Activated T-cell treated with anti-CD3 and anti-CD28 coated beads, Interleukin-2, amount 50 U/mL, for 48 hours (primary cell): ENCODE results near the gene RAB11FIP4.
A peak's percentile ranks its signal among the peaks of the same experiment; 100 is the strongest.

Experiments used
- DNase-seq, 2 experiments: peaks; one replicate each; pipeline ENCODE4 v3.0.0-alpha.2; 2020

The RAB11FIP4 gene

GRCh38 chr17:31527606-31528005 lies 136.1 kb downstream of the RAB11FIP4 start:
- DNase-seq, result no peak

DNA sequence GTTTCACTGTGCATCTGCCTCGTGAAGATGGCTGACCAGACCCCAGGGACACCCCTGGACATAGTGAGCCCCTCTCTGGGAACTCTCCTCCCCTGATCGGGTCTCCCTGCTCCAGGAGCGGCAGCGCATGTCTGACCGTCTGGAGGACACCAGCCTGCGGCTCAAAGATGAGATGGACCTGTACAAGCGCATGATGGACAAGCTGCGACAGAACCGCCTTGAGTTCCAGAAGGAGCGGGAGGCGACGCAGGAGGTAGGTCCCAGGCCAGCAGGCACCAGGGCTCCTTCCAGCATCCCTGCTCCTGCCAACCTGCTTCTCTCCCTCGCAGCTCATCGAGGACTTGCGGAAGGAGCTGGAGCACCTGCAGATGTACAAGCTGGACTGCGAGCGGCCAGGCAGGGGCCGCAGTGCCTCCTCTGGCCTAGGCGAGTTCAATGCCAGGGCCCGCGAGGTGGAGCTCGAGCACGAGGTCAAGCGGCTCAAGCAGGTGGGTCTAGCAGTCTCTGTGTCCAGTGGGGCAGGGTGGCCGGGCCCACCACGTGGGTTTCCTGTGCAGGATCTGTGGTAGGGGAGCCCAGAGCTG lies 136.9 kb downstream of the RAB11FIP4 start:
- no peak for DNase-seq

- DNase-seq, result no peak
These were observed 138.4 kb downstream of the RAB11FIP4 start for GRCh38 chr17:31529841-31530251.

DNA sequence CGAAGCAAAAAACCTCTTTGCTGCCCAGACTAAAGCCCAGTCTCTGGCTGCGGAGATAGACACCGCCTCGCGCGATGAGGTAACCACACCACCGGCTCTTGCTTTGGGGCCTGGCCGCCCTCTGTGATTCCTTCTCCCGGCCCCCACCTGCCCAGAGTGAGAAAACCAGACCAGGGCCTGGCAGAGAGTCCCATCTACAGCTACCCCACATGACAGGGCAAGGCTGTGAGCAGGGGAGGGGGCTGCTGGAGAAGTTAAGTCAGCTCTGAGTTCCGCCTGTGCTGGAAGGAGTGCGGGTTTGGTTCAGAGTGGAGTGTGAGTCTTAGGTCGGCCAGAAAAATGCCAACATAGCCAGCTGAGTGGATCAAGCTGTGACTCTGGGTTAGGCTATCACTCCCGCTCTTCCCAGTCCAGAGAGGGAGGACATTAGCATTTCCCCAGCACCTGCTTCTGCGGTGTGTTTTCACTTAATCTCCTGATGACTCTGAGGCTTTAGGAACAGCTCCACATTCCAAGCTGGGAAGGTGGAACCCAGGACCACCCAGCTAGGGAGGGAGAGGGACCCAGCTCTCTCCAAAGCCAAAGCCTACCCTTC lies 139.0 kb downstream of the RAB11FIP4 start:
- no peak for DNase-seq

DNA sequence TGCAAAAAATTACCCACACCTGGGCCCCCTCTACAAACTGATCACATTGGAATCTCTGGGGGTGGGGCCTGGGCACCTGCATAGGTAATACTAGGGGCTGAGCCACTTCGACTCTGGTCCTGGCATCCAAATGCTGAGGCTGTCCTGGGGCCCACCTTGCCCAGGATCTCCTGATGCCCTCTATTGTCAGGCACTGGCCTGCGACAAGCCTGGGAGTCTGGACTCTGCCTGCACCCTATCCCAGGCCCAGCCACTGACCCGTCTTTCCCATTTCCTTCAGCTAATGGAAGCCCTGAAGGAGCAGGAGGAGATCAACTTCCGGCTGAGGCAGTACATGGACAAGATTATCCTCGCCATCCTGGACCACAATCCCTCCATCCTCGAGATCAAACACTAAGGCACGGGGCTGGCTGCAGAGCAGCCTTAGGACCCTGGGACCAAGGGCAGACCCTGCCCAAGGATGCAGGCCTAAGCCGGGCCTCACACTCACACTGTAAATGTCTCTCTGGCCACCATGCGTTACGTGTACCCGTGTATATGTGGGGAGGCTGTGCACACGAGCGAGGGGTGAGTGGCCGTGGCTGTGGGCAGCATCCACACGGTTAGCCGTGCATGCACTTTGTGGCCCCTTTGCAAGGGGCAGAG lies 140.0 kb downstream of the RAB11FIP4 start:
- no peak for DNase-seq

- DNase-seq, result no peak
These were observed 140.6 kb downstream of the RAB11FIP4 start for GRCh38 chr17:31532081-31532480.

- DNase-seq, result no peak
These were observed 141.1 kb downstream of the RAB11FIP4 start for GRCh38 chr17:31532526-31532925.

DNA sequence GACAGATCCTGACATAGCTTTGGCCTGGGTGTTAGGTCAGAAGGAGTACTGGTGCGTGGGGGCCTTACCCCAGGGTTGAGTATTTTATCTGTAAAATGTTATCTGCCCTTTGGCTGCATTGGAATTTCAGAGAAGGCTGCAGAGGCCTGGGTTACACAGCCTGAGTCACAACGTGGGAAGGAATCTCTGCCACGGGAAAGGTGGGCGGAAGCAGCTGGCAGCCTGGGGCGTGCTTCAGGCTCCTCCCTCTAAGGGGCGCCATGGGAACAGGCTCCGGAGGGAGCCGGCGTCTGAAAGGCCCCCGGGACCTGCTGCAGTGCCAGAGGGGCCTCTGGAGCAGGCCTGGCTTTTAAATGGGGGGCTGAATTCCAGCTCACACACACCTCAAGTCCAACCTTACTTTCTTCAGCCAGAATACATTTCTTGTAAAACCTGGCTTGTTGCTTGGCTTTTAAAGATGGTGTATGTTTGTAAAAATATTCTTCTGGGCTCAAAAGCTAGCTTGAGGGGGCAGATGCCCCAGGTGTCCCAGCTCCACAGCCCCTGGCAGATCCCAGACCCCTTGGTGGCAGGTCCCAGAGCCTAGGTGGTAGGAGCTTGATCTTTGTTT lies 142.2 kb downstream of the RAB11FIP4 start:
- peak; percentile 41 to 59 for DNase-seq

GRCh38 chr17:31534223-31534888 lies 142.9 kb downstream of the RAB11FIP4 start:
- no peak for DNase-seq

DNA sequence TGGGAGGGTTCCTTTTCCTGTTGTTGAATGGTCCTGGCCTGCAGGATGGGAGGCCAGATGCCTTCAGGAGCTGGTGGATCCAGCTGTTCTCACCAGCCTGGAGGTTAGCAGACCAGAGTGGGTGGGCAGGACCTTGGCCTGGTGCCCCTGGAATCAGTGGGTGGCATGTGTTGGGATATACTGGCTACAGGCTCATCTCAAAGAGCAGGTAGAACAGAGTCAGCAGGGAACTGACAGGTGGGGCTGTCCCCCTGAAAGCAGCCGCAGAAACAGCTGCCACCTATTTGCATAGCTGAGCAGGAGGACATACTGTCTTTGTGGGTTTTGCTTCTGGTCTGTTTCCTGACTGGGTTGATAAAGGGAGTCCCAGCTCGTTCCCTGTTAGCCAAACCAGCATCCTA lies 144.1 kb downstream of the RAB11FIP4 start:
- DNase-seq, result peak in 1 of 2 experiments; percentile 52

- DNase-seq, result no peak
These were observed 145.0 kb downstream of the RAB11FIP4 start for GRCh38 chr17:31536451-31536850.

DNA sequence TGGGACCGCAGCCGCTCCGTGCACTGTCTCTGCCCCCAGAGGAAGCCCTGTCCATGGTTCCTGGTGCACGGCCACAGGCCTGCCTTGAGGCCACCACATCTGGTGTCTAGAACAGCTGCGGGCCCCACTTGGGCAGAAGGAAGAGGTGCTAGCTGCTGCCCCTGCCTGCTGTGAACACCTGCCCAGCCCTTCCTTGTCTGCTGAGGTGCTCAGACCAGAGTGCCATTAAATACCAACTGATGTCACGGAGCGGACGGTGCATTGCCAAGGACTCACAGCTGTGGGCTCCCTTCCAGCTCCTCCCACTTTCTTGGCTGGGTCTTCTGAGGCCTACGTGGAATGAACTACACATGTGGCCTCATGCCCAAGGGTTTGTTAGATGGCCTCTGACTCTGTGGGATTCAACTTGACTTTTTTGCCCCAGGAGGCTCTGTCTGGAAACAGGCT lies 146.1 kb downstream of the RAB11FIP4 start:
- no peak for DNase-seq

DNA sequence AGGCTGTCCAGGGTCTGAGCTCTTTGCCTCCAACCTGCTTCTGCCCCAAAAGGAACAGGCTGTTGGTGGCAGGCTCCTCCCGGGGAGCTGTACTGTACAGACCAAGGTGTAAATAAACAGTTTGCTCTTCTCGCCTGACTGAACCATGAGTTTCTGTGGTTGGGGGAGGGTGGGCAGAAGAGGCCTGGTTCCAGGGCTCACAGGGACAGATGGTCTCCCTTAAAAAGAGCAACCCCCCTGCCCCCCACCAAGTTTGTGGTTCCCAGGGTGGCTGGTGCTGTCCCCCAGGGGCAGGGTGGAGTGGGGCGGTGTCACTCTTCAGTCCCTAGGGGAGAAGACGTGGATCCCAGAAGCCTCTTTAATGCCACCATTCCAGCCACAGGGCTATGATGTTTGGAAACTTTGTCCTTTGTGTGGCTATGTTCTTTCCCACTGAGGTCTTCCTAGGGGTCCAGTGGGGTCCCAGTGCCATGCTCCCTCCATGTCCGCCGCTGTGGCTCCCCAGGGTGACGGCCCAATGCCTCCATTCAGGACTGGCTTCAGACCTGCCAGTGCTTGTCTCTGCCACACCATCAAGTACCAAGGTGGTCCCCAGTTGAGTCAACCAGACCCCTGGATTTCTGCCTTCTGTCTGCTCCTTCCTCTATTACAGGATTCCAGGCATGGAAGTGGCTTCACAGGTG lies 146.7 kb downstream of the RAB11FIP4 start:
- no peak for DNase-seq

DNA sequence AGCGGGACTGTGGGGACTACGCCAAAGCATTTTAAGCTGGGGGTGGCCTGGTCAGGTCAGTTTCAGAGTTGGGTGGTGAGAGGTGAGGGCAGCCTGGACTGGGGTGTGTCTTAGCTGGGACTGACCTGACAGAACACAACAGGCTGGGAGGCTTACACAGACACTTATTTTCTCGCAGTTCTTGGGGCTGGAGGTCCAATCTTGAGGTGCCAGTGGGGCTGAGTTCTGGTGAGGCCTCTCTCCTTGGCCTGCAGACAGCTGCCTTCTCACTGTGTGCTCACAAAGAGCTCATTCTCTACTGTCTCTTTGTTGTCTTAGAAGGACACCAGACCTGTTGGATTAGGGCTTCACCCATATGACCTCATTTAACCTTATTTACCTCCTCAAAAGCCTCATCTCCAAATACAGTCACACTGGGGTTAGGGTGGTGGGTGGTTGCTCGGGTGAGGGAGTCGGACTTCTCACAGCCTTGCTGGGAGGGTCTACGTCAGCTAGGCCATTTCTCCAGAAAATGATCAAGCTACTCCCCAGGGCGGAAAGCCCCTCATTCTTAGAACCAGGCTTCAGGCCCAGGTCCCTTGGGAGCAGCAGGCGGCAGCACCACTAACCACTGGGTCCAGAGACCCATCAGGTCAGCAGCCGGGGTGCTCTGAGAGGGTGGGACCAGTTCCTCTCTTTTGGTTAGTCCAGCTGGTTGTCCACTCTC lies 149.3 kb downstream of the RAB11FIP4 start:
- DNase-seq, result no peak

DNA sequence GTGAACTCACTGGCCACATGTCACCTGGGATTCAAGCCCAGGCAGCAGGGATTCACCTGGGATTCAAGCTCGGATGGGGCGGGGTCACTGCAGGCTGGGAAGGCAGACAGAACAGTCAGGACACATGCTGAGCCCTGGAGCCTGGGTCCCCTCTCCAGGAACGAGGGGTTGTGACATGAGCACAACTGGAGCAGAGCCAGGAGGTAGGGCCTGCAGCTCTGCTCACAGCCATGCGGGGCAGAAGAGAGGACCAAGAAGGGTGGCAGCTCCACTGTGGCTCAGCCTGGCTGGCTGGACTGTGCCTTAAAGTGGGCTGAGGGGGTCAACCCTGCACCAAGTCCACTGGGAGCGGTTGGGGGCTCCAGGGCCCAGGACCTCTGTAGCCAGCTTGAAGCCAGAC lies 150.1 kb downstream of the RAB11FIP4 start:
- no peak for DNase-seq

- DNase-seq, result no peak
These were observed 152.7 kb downstream of the RAB11FIP4 start for GRCh38 chr17:31544186-31544585.

DNA sequence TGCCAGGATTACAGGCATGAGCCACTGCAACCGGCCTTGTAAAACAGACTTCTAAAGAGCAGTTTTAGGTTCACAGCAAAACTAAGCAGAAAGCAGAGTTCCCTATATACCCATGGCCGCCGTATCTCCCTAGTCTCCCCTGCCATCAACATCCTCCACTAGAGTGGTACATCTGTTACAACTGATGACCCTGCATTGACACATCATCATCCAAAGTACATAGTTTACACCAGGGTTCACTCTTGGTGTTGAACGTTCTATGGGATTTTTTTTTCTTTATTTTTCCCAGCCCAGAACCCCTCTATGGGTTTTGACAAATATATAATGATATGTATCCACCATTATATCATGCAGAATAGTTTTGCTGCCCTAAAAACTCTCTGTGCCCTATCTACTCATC lies 155.2 kb downstream of the RAB11FIP4 start:
- DNase-seq, result no peak

DNA sequence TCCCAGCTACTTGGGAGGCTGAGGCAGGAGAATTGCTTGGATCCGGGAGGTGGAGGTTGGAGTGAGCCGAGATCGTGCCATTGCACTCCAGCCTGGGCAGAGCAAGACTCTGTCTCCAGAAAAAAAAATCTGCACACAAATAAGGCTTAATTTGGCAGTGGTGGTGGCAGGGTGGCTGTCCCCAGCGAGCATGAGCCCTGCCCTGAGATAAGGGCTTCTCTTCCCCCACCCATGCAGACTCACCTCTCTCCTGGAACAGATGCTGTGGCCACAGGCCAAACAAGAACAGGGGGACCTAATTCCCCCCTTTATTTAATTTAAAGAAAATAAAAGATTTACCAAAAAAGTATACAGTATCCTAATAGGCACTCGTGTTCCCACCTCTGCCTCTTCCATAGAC lies 157.2 kb downstream of the RAB11FIP4 start:
- no peak for DNase-seq

- peak in 1 of 2 experiments; percentile 65 for DNase-seq
These were observed 157.6 kb downstream of the RAB11FIP4 start for GRCh38 chr17:31549121-31549524.

DNA sequence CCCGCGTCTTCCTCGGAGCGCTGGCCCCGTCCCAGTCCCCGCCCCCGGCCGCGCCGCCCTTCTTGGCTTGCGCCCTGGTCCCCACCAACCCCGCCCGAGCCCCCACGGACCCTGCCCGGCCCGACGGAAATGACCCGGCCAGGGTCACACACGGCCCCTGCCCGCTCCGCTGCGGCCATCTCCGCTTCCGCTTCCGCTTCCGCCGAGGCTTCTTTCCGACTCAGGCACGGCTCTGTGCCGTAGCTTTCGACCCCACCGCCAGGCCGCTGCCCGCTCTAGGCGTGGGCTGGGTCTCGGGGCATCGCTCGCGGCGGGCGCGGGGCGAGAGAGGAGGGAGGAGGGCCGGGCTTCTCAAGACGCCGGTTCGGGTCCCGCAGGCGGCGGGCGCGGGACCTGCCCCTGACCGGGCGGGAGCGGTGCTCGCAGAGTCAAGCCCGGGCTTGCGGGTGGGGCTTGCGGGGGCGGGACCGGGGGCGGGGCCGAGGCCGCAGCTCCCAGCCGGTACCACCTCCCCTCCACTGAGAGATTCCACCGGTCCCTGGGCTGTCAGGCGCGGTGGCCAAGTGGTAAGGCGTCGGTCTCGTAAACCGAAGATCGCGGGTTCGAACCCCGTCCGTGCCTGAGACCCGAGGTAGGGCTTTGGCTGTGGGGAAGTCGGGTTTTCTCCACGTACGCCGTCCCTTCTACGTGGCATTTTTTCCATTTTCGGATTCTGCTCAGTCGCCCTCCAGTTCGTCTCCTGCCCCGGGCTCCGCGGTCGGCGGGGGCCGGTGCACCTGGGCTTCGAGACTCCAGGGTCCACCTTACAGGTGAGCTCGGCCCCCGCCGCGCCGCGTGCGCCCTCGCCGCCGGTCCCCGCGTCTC lies 158.3 kb downstream of the RAB11FIP4 start:
- DNase-seq, result peak; percentile 99

DNA sequence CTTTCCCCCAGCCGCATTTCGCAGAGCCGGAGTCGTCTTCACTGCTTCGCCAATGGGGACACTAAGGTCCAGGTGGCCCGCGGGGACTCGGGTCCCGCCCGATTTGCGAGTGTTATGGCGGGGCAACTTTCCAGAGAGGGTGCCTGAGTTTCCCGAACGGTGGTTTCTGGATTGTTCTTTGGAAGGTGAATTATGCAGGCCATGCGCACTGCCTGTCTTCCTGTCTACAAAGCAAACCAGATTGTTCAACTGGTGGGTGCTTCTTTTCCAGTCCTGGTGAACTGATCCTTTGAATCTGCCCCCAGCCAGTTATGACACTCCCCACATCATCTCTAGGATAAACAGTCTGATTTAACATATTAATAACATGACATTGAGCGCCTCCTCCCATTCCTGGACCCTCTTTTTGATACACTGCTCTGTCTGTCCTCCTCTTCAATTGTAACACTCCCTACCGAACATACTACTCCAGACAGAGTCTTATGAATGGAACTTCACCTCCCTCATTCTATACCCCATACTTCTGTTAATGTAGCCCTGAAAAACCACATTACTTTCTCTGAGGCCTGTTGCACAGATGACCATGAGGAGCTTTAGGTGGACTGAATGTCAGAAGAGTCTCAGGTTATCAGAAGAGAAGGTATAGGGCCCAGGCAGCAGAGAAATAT lies 159.0 kb downstream of the RAB11FIP4 start:
- DNase-seq, result no peak
